A549 treated with DMSO at 1 μM for 4 hours (cell line): ENCODE data around the gene PRR11. TPM values are rescaled to one million over a fixed set of nuclear protein-coding genes. Genes with fewer than 3 reads are reported as not detected.

ENCODE experiments used
- total RNA-seq: library from RNA; stranded (reverse); fragments of 200-300 nt; extraction: Qiagen RNA extraction; gene quantifications from 5 replicates; pipeline ENCODE4 v1.2.3, GENCODE V29; 2022; ENCODE audit warnings: low read depth

PRR11 gene
- 47.6 to 69.0 TPM (median 63.1 TPM) in 5 replicates for total RNA-seq

GRCh38 chr17:59155439-59156177 lies at the start of gene PRR11:
PRR11 (plus strand) TSS chr17:59155746; CDS start chr17:59169753, 14,007 bp downstream.

GRCh38 chr17:59106463-59107305 lies 48.9 kb upstream of the PRR11 start, which contains the start of gene TRIM37:
TRIM37 (minus strand) TSS chr17:59106880; CDS start chr17:59106461, 419 bp downstream.

GRCh38 chr17:59154721-59155438 lies 666 bp upstream of the PRR11 start, which contains the start of gene SKA2:
SKA2 (minus strand) TSS chr17:59155186; CDS start chr17:59155163, 23 bp downstream.

GRCh38 chr17:59220328-59221158 lies 65.0 kb downstream of the PRR11 start, which contains the start of gene GDPD1:
GDPD1 (plus strand) TSS chr17:59220511; CDS start chr17:59220610, 99 bp downstream.

Other genes with a start within 250 kb of the PRR11 start
- 19.8 to 25.3 TPM (median 24.4 TPM) in 5 replicates for gene TRIM37, start 48.9 kb upstream of the PRR11 start, total RNA-seq
- gene SKA2, start 560 bp upstream of the PRR11 start, total RNA-seq: 84.7 to 160 TPM (median 107 TPM) in 5 replicates
- 27.7 to 32.5 TPM (median 29.9 TPM) in 5 replicates for gene SMG8, start 54.3 kb downstream of the PRR11 start, total RNA-seq
- 0.63 to 1.3 TPM (median 0.98 TPM) in 5 replicates for gene GDPD1, start 64.8 kb downstream of the PRR11 start, total RNA-seq
- gene YPEL2, start 175.9 kb downstream of the PRR11 start, total RNA-seq: 1.8 to 3.7 TPM (median 3.0 TPM) in 5 replicates